Measurements from ENCODE around the gene EIF4B.

DNA sequence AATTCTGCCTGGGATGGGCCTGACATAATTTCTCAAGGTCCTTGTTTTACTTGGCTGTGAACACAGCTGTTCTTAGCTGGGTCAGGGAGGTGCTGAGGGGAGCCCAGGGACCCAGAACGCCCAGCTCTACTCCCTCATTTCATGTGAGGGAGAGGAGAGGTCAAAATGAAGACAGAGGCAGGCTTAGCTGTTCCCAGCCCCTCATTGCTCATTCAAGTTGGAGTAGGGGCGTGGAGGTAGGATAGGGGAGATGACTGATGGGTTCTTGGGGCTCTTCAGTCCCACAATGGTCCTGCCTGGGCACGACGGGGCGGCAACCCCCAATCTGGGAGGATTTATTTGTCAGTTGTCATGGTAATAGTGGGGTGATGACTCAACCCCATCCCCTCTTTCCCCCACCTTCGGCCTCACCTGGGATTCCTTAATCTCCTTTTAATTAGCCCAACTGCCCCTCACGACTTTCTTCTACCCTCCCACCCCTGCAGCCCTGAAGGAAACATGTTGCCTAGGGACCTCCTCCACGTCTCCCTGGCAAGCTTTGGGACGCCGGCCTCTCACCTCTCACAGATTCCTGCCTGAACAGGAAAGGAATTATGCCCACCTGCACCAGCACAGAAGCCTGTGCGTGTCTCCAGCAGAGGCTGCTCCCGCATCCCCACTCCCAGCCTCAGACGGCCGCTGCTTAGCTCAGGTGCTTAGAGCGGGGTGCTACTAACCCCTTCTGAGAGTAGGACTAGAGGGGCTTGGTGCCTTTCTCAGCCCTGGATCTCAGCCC is 62.7 kb downstream of the EIF4B start:
- TF ChIP-seq JUN (IDR thresholded peaks at IDR 0.05; ENCODE audit: low read depth, low read length) (no peak), EP300 (IDR thresholded peaks at IDR 0.05; ENCODE audit: borderline replicate concordance in 1 of 2, low read depth in 2 of 2, low read length in 2 of 2) (no peak), TAF1 (IDR thresholded peaks at IDR 0.05; ENCODE audit: low read depth, low read length) (no peak), POLR2A (IDR thresholded peaks at IDR 0.05; ENCODE audit: control extremely low read depth in 1 of 2, low read depth in 2 of 2, low read length in 2 of 2) (no peak), MAX (IDR thresholded peaks at IDR 0.05) (no peak), TCF12 (IDR thresholded peaks at IDR 0.05; ENCODE audit: low read depth, low read length) (no peak), PHF8 (conservative IDR thresholded peaks at IDR 0.05; ENCODE audit: low read depth, low read length) (no peak)
- TF ChIP-seq, protein P1, sequence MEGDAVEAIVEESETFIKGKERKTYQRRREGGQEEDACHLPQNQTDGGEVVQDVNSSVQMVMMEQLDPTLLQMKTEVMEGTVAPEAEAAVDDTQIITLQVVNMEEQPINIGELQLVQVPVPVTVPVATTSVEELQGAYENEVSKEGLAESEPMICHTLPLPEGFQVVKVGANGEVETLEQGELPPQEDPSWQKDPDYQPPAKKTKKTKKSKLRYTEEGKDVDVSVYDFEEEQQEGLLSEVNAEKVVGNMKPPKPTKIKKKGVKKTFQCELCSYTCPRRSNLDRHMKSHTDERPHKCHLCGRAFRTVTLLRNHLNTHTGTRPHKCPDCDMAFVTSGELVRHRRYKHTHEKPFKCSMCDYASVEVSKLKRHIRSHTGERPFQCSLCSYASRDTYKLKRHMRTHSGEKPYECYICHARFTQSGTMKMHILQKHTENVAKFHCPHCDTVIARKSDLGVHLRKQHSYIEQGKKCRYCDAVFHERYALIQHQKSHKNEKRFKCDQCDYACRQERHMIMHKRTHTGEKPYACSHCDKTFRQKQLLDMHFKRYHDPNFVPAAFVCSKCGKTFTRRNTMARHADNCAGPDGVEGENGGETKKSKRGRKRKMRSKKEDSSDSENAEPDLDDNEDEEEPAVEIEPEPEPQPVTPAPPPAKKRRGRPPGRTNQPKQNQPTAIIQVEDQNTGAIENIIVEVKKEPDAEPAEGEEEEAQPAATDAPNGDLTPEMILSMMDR (IDR thresholded peaks at IDR 0.05; ENCODE audit: control extremely low read depth in 1 of 3, insufficient read depth in 1 of 3, low read depth in 1 of 3, low read length in 3 of 3), result no peak
- TF ChIP-seq, protein P2, sequence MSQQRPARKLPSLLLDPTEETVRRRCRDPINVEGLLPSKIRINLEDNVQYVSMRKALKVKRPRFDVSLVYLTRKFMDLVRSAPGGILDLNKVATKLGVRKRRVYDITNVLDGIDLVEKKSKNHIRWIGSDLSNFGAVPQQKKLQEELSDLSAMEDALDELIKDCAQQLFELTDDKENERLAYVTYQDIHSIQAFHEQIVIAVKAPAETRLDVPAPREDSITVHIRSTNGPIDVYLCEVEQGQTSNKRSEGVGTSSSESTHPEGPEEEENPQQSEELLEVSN (IDR thresholded peaks at IDR 0.05), result no peak
